NCI-H69 (cell line): ENCODE data around the gene SEMA5A.
A peak's percentile ranks its signal among the peaks of the same experiment; 100 is the strongest.

Source experiments
- DNase-seq: peaks from one replicate; lab custom pipeline; 2025; lab: John Stamatoyannopoulos, UW

Gene SEMA5A

GRCh38 chr5:9166202-9167112 lies 379.4 kb downstream of the SEMA5A start:
- peak; percentile 38 for DNase-seq

DNA sequence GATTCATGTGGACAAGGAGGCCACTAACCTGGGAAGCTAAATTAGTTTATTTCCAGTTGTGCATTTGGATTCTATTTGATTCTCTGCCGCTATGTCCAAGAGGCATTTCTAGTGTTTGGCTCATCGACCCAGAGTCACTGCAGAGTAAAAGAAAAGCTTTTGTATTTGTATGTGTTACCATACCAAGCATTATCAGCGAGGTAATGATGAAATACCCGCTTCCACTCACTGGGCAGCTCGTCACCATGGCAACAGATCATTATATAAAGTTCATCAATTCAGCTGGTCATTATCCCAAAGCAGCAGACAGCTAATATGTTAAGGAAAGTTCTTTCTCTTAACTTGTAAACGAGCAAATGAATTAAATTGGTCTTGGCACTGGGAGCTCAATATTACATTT lies 380.3 kb downstream of the SEMA5A start:
- DNase-seq: no peak

- DNase-seq: no peak
Observed at GRCh38 chr5:9160747-9161146, 385.1 kb downstream of the SEMA5A start.

GRCh38 chr5:9157811-9158210 lies 388.1 kb downstream of the SEMA5A start:
- no peak for DNase-seq

DNA sequence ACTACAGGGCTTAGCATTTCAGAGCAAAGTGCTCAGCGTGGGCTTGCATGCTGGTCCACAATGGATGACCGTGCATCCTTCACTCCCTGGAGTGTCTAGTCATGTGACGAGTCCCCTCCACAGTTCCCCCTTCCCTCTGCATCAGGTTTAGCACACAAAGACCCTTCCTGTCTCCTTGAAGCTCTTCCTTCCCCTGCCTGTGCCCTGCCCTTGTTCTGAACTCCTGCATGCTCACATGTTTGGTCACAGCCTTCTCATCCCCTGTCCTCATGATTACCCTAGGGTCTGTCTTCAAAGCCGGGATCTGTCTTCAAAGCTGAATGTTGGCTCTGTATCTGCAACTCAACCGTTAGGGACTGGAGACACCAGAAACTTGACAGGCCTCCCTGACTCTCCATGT lies 388.9 kb downstream of the SEMA5A start:
- DNase-seq: no peak

GRCh38 chr5:9156282-9156681 lies 389.6 kb downstream of the SEMA5A start:
- DNase-seq: peak; percentile 32

DNA sequence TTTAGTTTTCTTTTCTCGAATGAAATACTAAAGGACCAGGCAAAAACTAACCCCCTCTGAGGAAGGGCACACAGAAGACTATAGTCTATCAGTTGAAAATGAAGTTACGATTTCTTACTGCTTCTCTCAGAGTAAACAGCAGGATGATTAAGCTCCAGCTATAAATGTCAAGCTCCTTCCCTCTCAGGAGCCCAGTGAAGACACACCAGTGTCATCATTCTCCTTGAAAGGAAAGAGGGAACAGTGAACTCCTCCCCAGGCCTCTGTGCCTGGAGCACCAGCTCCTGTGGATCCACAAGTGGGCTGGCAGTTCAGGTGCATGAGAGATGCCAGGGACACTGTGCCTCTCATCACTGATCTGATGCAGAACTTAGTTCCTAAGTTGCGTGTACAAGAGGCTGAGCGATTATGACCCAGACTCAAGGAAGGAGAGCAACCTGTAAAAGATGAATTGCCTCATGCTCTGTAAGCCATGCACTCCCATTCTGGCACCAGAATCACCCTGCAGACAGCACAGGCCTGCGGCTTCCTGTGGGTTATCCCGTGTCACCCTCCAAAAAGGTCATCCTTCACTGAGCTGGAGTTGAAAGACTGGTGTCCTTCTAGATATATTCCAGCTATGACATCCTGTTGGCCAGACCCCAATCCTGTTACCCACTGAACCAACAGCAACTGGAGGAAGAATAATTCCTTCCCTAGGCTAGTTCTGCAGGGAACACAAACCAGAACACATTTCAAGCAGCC lies 394.0 kb downstream of the SEMA5A start:
- no peak for DNase-seq

DNA sequence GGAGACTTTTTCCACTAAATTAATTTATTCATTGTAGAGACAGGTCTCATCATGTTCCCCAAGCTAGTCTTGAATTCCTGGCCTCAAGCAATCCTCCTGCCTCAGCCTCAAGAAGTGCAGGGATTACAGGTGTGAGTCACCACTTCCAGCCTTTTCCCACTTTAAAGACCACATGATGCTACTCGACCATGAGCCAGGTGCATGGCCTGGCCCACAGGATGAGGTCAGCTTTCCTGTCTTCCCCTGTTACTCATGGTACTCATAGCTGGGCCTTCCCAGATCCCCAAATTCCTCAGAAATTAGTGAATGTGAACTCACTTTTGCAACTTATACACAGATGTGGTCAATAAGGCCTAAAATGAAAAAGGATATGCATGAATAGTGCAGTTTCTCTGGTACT lies 395.9 kb downstream of the SEMA5A start:
- DNase-seq: no peak

GRCh38 chr5:9148242-9148641 lies 397.6 kb downstream of the SEMA5A start:
- no peak for DNase-seq

GRCh38 chr5:9140711-9141110 lies 405.2 kb downstream of the SEMA5A start:
- DNase-seq: no peak

GRCh38 chr5:9140202-9140601 lies 405.7 kb downstream of the SEMA5A start:
- DNase-seq: no peak

DNA sequence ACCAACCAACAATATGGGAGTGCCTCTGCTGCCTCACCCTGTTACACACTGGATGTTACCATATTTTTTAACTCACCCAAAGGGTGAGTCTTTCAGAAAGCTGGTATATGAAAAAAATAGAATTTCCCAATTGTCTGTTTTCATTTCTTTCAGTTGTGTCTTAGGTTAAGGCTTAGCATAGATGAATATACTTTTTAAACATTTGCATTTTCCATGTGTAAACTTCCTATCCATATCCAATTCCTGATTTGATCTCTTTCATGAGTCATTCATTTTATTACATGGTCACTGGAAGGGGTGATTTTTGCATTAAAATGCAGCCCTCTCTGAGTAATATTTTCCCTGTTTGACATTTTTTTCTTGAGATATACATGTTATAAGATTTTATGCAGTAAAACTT lies 406.5 kb downstream of the SEMA5A start:
- DNase-seq: no peak

- DNase-seq: no peak
Observed at GRCh38 chr5:9128136-9128535, 417.7 kb downstream of the SEMA5A start.

GRCh38 chr5:9126490-9126889 lies 419.4 kb downstream of the SEMA5A start:
- DNase-seq: no peak

DNA sequence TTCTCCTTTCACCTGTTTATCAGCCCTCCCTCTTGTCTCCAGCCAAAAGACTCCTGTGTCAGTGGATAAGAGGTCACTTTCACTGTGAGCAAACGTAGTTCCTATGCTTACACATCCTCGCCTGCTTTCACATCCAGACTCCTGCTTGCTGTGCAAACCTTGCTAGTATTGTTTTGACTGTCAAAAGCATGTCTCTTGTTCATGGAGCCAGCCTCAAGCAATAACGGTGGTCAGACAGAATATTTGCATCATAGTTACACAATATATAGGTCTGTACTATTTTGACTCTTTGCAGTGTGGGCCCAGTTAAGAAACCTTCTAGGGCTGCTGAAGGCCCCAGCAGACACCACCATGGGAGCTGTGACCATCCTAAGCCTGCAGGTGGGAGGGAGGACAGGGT lies 420.0 kb downstream of the SEMA5A start:
- DNase-seq: no peak

GRCh38 chr5:9124838-9125237 lies 421.0 kb downstream of the SEMA5A start:
- DNase-seq: no peak

- no peak for DNase-seq
Observed at GRCh38 chr5:9124071-9124470, 421.8 kb downstream of the SEMA5A start.

DNA sequence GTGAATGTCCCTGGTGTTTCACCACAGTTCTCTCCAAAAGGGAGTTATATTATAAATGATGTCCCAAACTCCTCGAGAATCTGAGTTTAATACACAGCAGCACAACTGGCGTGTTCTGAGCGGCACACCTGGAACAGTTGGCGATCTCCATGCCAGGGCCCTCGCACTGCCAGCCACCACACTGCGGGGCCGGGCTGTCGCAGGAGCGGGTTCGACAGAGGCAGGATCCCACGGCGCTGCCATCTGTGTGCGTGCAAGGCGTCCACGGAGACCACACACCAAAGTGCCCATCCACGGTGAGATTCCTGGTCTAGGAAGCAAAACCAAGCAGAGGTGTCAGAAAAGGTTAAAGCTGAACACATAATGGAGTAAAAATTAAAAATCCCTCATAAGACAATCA lies 423.3 kb downstream of the SEMA5A start:
- DNase-seq: no peak

DNA sequence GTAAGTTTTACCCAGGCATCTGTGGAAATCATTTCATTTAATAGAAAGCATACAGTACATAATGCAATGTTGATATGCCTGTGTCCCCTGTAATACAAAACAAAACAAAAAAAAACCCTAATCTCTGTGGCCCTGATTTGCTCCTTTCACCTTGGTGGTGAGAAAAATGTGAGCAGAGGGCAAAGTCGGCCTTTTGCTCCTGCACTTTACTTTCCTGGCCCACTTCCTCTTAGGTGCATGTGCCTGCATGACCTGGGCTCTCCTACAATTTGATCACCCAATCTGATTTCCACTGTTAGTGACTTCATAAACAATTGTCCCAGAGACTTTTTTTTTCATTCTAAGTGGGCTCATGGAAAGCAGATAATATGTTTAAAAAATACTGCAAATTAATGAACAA lies 424.3 kb downstream of the SEMA5A start:
- no peak for DNase-seq

DNA sequence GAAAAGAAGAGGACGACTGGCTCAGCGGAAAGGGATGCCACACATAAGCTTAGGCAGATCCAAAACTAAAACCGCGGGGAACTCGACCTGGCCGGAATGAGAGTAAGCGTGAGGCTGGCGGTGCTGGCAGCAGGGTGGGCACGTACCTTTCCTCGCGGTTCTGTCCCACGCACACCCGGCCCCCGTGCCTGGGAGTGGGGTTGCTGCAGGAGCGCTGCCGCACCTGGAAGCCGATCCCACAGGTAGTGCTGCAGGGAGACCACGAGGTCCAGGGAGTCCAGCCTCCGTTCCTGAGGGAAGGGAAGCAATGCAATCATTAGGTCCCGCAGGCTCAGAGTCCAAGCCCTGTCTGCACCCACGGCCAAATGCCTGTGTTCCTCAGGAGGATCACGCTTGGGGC lies 427.0 kb downstream of the SEMA5A start:
- peak; percentile 39 for DNase-seq

- DNase-seq: no peak
Observed at GRCh38 chr5:9115093-9115492, 430.8 kb downstream of the SEMA5A start.

GRCh38 chr5:9112520-9113291 lies 433.2 kb downstream of the SEMA5A start:
- DNase-seq: no peak

DNA sequence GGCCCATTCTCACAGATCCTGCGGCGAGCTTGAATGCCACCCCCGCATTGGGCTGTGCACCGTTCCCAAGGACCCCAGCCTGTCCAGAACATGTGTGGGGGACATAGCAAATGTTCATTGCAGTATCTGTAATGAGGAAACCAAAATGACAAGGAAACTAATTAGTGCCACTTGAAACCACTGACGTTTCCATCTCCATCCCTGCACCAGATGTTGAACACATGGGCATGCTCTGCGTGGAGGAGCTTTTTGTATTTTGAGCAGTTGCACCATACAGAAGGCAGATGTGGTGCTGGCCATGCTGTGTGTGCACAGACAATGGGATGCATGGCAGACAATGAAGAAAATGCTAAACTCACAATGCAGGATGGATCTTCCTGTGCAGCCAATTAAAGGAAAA lies 437.7 kb downstream of the SEMA5A start:
- DNase-seq: peak; percentile 21
